GM06990 (cell line): Measurements from ENCODE around the gene WNT9B.

ENCODE experiments used
- DNase-seq: peaks from one replicate; pipeline ENCODE4 v3.0.0-alpha.2; 2011; ENCODE audit not compliant: insufficient read length; ENCODE audit errors: extremely low read depth
- H3K27me3 ChIP-seq: replicated peaks from 2 replicates; pipeline ENCODE4 v1.6.0; 2011; ENCODE audit warnings: low read length; ENCODE audit not compliant: control insufficient read depth, insufficient read depth
- H3K36me3 ChIP-seq: 2 replicates; pipeline ENCODE4 v1.5.1; 2011; ENCODE audit warnings: low read length; ENCODE audit not compliant: control insufficient read depth, insufficient read depth
- H3K4me3 ChIP-seq: replicated peaks from 2 replicates; pipeline ENCODE4 v1.5.1; 2011; ENCODE audit warnings: low read depth, mild to moderate bottlenecking, control low read depth, low read length
- TF ChIP-seq, protein P1 (sequence below): IDR thresholded peaks from 2 replicates; pipeline ENCODE4 v1.5.1; 2011; ENCODE audit warnings: low read length, control low read depth, mild to moderate bottlenecking, inconsistent platforms; ENCODE audit not compliant: insufficient read depth, poor library complexity, severe bottlenecking

WNT9B gene

DNA sequence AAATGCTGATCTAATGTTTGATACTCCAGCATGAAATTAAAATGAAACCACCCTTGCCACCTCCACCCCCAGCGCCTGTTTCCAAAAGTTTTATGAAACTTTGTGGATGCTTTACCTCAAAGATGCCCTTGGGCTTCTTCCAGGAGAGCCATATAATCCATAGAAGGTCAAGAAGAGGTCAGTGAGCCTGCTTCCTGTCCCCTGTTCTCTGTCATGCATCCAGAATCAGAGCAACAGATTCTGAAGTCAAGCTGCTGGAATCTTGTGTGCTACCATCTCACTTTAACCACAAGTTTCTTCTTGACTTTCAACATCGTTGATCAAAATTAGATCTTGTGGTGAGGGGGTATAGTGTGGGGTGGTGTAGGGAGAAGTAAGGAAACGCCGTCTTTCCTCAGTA lies 80.2 kb downstream of the WNT9B start:
- DNase-seq, result no peak
- H3K36me3 ChIP-seq, result peaks cover 44% of the 10 kb centered on the region
- TF ChIP-seq, protein P1, sequence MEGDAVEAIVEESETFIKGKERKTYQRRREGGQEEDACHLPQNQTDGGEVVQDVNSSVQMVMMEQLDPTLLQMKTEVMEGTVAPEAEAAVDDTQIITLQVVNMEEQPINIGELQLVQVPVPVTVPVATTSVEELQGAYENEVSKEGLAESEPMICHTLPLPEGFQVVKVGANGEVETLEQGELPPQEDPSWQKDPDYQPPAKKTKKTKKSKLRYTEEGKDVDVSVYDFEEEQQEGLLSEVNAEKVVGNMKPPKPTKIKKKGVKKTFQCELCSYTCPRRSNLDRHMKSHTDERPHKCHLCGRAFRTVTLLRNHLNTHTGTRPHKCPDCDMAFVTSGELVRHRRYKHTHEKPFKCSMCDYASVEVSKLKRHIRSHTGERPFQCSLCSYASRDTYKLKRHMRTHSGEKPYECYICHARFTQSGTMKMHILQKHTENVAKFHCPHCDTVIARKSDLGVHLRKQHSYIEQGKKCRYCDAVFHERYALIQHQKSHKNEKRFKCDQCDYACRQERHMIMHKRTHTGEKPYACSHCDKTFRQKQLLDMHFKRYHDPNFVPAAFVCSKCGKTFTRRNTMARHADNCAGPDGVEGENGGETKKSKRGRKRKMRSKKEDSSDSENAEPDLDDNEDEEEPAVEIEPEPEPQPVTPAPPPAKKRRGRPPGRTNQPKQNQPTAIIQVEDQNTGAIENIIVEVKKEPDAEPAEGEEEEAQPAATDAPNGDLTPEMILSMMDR, result no peak

DNA sequence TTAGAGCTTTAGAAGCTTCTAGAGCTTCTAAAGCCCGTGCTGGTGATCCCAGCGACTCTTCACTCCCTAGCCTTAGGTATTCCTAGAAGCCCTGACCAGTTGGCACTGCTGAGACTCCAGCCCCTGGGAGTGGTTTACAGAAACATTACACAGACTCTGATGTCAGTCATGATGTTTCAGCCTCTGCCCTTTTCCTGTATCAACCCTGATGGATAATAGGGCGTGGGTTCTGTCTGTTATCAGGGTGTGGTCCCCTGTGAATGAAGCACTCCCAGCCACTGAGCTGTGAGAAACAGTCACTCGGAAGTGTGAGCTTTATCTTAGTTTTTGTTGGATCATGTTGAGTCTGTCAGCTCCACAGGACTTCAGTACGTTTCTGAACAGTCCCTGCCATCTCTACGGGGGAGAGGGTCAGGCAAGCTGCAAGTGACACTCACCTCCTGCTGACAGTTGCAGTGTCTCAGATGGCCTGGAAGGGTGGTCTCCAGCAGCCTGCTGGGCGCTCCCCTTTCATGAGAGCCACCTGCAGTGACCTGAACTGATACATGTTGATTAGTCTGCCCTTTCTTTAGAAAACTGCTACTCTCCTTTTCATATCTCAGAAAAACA lies 84.4 kb downstream of the WNT9B start:
- DNase-seq, result no peak
- TF ChIP-seq, protein P1, result no peak
- peaks cover 48% of the 10 kb centered on the region for H3K36me3 ChIP-seq
- H3K4me3 ChIP-seq, result no peak overlapping the region
- H3K27me3 ChIP-seq, result no peaks in the 10 kb centered on the region

More for the DNA sequence above, 80.2 kb downstream of the WNT9B start:
- no peak overlapping the region for H3K4me3 ChIP-seq
- no peaks in the 10 kb centered on the region for H3K27me3 ChIP-seq
